GM12801 (cell line): ENCODE measurements around the gene A2M.

Source experiments
- CTCF ChIP-seq: IDR thresholded peaks from one replicate; pipeline ENCODE4 v1.5.1; 2011; ENCODE audit warnings: control low read depth; ENCODE audit not compliant: insufficient read length; ENCODE audit errors: extremely low read depth

Gene A2M

GRCh38 chr12:9050521-9051157 lies 65.1 kb downstream of the A2M start:
- no peak for TF ChIP-seq CTCF

GRCh38 chr12:9049520-9050133 lies 66.1 kb downstream of the A2M start:
- TF ChIP-seq CTCF: no peak

- TF ChIP-seq CTCF: no peak
These were observed 66.8 kb downstream of the A2M start for GRCh38 chr12:9048930-9049329.

- TF ChIP-seq CTCF: no peak
These were observed 68.6 kb downstream of the A2M start for GRCh38 chr12:9047105-9047504.

GRCh38 chr12:9043766-9044165 lies 72.0 kb downstream of the A2M start:
- TF ChIP-seq CTCF: no peak

GRCh38 chr12:9041321-9041720 lies 74.4 kb downstream of the A2M start:
- TF ChIP-seq CTCF: no peak

- no peak for TF ChIP-seq CTCF
These were observed 75.1 kb downstream of the A2M start for GRCh38 chr12:9040484-9041186.
